HL-60 (cell line): ENCODE results near the gene CLIP2.

Experiments used
- CTCF ChIP-seq: IDR thresholded peaks from one replicate; pipeline ENCODE4 v1.5.1; 2011; ENCODE audit warnings: low read length, control low read depth, inconsistent platforms; ENCODE audit not compliant: insufficient read depth
- TF ChIP-seq, protein P1 (sequence below): IDR thresholded peaks from 2 replicates; pipeline ENCODE4 v1.6.1; 2012; ENCODE audit warnings: low read depth; ENCODE audit not compliant: insufficient replicate concordance

- TF ChIP-seq, protein P1, sequence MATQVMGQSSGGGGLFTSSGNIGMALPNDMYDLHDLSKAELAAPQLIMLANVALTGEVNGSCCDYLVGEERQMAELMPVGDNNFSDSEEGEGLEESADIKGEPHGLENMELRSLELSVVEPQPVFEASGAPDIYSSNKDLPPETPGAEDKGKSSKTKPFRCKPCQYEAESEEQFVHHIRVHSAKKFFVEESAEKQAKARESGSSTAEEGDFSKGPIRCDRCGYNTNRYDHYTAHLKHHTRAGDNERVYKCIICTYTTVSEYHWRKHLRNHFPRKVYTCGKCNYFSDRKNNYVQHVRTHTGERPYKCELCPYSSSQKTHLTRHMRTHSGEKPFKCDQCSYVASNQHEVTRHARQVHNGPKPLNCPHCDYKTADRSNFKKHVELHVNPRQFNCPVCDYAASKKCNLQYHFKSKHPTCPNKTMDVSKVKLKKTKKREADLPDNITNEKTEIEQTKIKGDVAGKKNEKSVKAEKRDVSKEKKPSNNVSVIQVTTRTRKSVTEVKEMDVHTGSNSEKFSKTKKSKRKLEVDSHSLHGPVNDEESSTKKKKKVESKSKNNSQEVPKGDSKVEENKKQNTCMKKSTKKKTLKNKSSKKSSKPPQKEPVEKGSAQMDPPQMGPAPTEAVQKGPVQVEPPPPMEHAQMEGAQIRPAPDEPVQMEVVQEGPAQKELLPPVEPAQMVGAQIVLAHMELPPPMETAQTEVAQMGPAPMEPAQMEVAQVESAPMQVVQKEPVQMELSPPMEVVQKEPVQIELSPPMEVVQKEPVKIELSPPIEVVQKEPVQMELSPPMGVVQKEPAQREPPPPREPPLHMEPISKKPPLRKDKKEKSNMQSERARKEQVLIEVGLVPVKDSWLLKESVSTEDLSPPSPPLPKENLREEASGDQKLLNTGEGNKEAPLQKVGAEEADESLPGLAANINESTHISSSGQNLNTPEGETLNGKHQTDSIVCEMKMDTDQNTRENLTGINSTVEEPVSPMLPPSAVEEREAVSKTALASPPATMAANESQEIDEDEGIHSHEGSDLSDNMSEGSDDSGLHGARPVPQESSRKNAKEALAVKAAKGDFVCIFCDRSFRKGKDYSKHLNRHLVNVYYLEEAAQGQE: no peak
- TF ChIP-seq CTCF: no peak
Measured at GRCh38 chr7:74449144-74449543, 159.9 kb downstream of the CLIP2 start.
